ACC112 (cell line): ENCODE data around the gene RAB7B.
"Not testable (repeated sequence)": the region's sequence is repeated elsewhere in the genome, so short reads cannot be mapped to it uniquely, and the experiment has no call there.

Experiments used
- H2AFZ ChIP-seq: fragments of 200-600 bp; sonication (generic); one replicate; pipeline ENCODE4 v1.6.0; 2017; ENCODE audit warnings: antibody characterized with exemption, low read length; ENCODE audit not compliant: unreplicated experiment
- H3K27ac ChIP-seq: fragments of 200-600 bp; sonication (generic); 2 replicates; pipeline ENCODE4 v1.5.1; 2014; ENCODE audit warnings: low read depth, mild to moderate bottlenecking, antibody characterized with exemption, low read length, moderate library complexity
- H3K27me3 ChIP-seq: fragments of 200-600 bp; sonication (generic); 2 replicates; pipeline ENCODE4 v1.6.1; 2014; ENCODE audit warnings: mild to moderate bottlenecking, antibody characterized with exemption, low read length, moderate library complexity, mixed read lengths; ENCODE audit not compliant: insufficient read depth
- H3K36me3 ChIP-seq: fragments of 200-600 bp; sonication (generic); 2 replicates; pipeline ENCODE4 v1.6.1; 2016; ENCODE audit warnings: mild to moderate bottlenecking, antibody characterized with exemption, low read length, moderate library complexity, mixed read lengths; ENCODE audit not compliant: insufficient read depth
- H3K4me1 ChIP-seq: fragments of 200-600 bp; sonication (generic); one replicate; pipeline ENCODE4 v1.6.1; 2016; ENCODE audit warnings: low read length, mixed read lengths; ENCODE audit not compliant: insufficient read depth, unreplicated experiment, control insufficient read depth
- H3K4me3 ChIP-seq: fragments of 200-600 bp; sonication (generic); 2 replicates; pipeline ENCODE4 v1.5.1; 2014; ENCODE audit warnings: mild to moderate bottlenecking, low read depth, low read length
- H3K79me2 ChIP-seq: fragments of 200-600 bp; sonication (generic); one replicate; pipeline ENCODE4 v1.6.0; 2016; ENCODE audit warnings: low read length; ENCODE audit not compliant: control insufficient read depth, unreplicated experiment, insufficient read depth

RAB7B gene, protein sequence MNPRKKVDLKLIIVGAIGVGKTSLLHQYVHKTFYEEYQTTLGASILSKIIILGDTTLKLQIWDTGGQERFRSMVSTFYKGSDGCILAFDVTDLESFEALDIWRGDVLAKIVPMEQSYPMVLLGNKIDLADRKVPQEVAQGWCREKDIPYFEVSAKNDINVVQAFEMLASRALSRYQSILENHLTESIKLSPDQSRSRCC

DNA sequence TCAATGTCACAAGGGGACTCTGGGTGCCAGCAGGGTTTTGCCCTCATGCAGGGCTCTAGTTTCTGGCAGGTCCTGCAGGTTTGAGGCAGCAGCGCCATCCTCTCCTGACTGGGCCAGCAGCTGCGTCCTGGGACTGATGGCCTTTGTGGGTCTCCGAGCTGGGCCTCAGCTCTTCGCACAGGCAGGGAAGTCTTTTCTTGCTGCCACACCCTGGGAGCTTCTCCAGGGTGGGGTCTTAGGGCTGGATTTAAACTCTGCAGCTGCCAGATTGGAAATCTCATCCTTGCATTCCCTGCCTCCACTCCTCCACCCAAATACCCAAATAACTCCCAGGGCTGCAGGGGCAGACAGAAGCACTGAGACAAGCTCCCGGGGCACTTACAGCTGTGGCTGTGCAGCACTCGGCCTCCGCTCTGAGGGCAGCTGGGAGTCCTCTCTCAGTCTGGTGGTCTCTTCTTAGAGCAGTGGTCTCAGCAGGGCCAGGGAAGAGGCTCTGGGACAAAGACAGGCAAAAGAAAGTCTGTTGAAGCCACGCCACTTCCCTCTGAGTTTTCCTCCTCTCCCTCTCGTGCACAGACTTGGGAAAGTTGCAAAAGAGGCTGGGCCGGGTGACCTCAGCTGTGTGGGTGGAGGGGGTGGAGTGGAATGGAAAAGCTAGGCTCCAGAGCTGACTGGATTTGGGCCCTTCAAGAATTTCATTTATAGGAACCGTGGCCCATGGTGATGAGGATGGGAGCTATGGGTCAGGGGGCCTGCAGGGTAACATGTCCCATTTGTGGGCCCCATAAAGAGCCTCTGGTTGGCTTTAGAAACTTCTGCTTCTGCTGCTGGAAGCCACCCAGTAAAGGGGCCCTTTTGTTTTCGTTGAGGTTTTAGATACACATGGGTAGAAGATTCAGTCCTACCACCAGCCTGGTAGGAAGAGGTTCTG lies at the start of gene RAB7B:
TSS of gene RAB7B (minus strand) at position 525 of the 931 bp plus-strand sequence. CDS start 9,260 bp downstream, outside the sequence.
- Histone ChIP-seq H3K27me3 (no peaks in the 10 kb centered on the region), H3K27ac (peak within 1 kb of the TSS; percentile 47; the same call in 1 of the 2 replicates), H3K36me3 (peaks cover 8% of the 10 kb centered on the region; the same call in 1 of the 2 replicates), H3K79me2 (no peaks in the 10 kb centered on the region), H2AFZ (peak within 1 kb of the TSS; percentile 26), H3K4me3 (peak within 1 kb of the TSS; percentile 75), H3K4me1 (peaks cover 34% of the 10 kb centered on the region)

DNA sequence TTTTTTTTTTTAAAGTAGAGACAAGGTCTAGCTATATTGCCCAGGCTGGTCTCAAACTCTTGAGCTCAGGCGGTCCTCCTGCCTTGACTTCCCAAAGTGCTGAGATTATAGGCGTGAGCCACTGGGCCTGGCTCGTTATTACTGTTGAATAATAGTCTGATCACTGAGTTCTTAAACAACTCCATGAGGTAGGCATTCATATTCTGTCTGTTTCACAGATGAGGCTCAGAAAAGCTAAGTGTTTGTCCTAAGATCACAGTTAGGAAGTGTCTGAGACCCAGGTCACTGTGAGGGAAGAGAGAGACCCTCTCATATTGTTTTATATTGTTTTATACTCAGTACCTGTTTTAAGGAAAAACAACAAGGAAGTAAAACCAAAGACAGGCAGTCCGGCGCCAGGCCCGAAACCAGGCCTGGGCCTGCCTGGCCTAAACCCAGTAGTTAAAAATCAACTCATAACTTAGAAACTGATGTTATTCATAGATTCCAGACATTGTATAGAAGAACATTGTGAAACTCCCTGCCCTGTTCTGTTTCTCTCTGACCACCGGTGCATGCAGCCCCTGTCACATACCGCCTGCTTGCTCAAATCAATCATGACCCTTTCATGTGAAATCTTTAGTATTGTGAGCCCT lies 49.2 kb upstream of the RAB7B start:
- not testable (repeated sequence) for H3K36me3 ChIP-seq, H3K27ac ChIP-seq, H3K4me3 ChIP-seq, H3K4me1 ChIP-seq, H2AFZ ChIP-seq, H3K27me3 ChIP-seq, H3K79me2 ChIP-seq

DNA sequence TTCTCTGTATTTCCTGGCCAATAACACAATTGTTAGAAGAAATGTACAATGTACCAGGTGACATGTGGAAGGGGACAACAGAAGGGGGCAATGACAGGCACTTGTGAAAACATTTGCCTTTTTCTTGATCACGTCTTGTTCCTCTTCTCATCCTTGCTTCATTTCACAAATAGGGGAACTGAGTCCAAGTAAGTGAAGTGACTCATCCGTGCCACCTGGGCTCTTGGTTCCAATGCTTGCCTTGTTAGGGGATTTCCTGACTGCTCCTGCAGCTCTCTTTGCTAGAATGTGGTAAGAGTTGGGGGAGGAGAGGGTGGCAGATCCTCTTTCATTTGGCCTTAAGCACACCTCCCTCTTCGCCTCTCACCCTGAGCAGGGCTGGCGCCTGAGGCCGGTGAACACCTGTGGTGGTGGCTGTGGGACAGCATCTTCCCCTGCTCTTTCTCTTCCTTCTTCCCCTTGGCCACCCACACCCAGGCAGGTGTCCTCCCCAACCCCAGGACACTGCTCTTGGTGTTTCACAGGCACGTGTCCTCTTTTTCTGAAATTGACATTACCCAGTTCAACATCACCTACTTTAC lies 47.5 kb upstream of the RAB7B start:
- H2AFZ ChIP-seq, result no peak overlapping the region
- H3K36me3 ChIP-seq, result no peaks in the 10 kb centered on the region
- H3K27me3 ChIP-seq, result no peaks in the 10 kb centered on the region; the same call in 1 of the 2 replicates
- no peak overlapping the region for H3K27ac ChIP-seq
- no peak overlapping the region for H3K4me3 ChIP-seq
- no peaks in the 10 kb centered on the region for H3K79me2 ChIP-seq
- no peaks in the 10 kb centered on the region for H3K4me1 ChIP-seq

DNA sequence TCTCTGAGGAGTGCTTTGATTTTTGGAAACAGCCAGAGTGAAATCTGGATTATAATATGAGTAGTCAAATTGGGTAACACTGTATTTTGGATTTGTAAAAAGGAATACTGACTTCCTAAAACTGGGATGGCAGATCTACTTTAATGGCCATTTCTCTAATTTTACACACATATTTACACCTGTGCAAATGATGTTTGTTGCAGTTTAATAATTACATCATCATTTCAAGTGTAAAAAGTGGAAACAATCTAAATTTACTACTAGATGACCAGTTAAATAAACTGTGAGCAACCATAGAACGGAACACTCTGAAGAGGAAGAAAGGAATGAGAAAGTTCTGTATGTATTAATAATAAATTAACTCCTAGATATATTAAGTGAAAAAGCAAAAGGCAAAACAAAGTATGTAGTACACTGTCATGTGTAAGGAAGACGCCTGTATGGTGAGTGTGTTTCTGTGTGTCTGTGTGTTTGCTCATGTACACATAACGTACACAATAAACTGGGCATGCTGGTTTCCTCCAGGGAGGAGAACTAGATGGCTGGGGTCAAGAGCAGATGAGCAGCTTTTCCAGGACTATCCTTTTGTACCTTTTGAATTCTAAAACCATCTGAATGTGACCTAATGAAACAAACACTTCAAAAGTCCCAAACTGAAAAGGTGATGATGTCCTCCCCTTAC lies 46.9 kb upstream of the RAB7B start:
- Histone ChIP-seq H3K4me1 (no peaks in the 10 kb centered on the region), H3K36me3 (no peaks in the 10 kb centered on the region), H3K27ac (no peak overlapping the region), H2AFZ (no peak overlapping the region), H3K79me2 (no peaks in the 10 kb centered on the region), H3K27me3 (no peaks in the 10 kb centered on the region; the same call in 1 of the 2 replicates), H3K4me3 (no peak overlapping the region)

DNA sequence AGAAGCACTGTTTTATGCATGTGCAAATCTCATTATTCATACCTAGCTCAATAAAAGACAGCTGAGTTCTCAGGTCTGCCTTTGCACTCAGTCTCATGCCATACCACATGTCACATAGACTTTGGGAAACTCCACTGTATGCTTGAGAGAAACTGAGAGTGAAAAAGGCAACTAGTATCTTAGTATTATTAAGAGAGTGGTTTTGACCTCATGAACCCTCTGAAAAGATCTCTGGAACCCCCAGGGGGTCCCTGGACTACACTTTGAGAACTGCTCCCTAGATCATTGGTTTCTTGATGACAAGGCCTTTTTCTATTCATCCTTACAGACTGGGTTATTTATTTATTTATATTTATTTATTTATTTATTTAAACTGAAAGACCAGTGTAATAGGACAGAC lies 46.1 kb upstream of the RAB7B start:
- no peak overlapping the region for H3K27ac ChIP-seq
- H3K27me3 ChIP-seq, result no peaks in the 10 kb centered on the region; the same call in 1 of the 2 replicates
- no peaks in the 10 kb centered on the region for H3K36me3 ChIP-seq
- H3K4me1 ChIP-seq, result no peaks in the 10 kb centered on the region
- no peak overlapping the region for H3K4me3 ChIP-seq
- no peaks in the 10 kb centered on the region for H3K79me2 ChIP-seq
- H2AFZ ChIP-seq, result no peak overlapping the region

DNA sequence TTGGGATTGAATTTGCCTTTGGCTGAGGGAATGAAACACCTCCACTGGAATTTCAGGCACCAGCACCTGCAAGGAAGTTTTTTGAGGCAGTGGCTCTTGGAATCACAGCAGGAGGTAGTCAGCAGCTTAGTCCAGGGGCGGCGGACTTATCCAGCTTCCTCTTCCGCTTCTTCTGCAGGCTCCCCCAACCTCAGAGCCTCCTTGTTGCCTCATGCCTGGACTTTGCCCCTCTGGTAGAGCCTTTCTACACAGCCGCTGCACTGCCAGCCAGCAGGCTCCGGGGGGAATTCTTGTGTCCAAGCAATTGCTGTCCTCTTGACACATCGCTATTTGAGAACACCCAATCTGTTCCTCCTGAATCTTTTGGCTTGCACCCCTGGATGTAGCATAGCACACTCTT lies 45.4 kb upstream of the RAB7B start:
- no peak overlapping the region for H2AFZ ChIP-seq
- H3K4me1 ChIP-seq, result no peaks in the 10 kb centered on the region
- no peaks in the 10 kb centered on the region for H3K79me2 ChIP-seq

DNA sequence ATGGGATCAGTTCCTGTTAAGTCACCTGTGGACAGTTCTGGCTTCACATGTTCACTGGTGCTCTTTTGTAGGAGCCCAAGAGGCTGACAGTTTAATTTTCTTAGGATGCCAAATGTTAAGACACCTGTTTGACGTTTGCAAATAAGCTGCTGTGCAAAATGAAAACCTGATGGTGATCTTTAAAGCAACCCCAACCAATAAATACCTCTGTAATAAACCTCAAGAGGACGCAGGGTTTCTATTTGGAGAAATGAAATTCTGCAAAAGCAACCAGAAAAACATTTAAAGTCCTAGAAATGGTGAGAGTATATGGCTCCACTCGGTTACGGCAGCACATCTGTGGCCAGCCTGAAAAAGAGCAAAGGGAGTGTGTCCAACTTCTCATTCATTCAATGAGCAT lies 44.1 kb upstream of the RAB7B start:
- no peaks in the 10 kb centered on the region for H3K79me2 ChIP-seq
- no peaks in the 10 kb centered on the region; the same call in 1 of the 2 replicates for H3K27me3 ChIP-seq
- H3K27ac ChIP-seq, result no peak overlapping the region
- H3K36me3 ChIP-seq, result no peaks in the 10 kb centered on the region
- no peak overlapping the region for H2AFZ ChIP-seq
- H3K4me1 ChIP-seq, result no peaks in the 10 kb centered on the region
- H3K4me3 ChIP-seq, result no peak overlapping the region

More for the DNA sequence above, 45.4 kb upstream of the RAB7B start:
- H3K4me3 ChIP-seq, result no peak overlapping the region
- no peak overlapping the region for H3K27ac ChIP-seq
- H3K27me3 ChIP-seq, result no peaks in the 10 kb centered on the region; the same call in 1 of the 2 replicates
- H3K36me3 ChIP-seq, result no peaks in the 10 kb centered on the region

DNA sequence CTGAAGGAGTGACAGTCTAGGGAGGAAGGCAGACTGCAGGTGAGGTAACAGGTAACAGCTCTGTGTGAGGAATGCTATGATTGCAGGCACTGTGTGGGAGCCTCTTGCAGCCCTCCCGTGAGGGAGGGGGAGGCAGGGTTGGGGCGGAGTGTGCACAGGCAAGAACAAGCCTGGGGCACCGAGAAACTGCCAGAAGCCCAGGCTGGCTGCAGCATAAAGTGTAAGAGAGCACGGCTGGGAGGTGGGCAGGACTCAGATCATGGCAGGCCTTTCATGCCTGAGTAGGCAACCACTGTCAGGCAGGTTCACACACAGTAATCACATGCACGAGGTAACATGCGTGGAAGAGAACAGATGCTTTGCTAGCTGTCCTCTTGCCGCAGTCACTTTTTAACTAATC lies 38.4 kb upstream of the RAB7B start:
- H3K4me3 ChIP-seq, result no peak overlapping the region
- peaks cover 37% of the 10 kb centered on the region for H3K27me3 ChIP-seq
- H2AFZ ChIP-seq, result no peak overlapping the region
- no peaks in the 10 kb centered on the region for H3K4me1 ChIP-seq
- H3K79me2 ChIP-seq, result no peaks in the 10 kb centered on the region
- H3K27ac ChIP-seq, result no peak overlapping the region
- no peaks in the 10 kb centered on the region for H3K36me3 ChIP-seq

DNA sequence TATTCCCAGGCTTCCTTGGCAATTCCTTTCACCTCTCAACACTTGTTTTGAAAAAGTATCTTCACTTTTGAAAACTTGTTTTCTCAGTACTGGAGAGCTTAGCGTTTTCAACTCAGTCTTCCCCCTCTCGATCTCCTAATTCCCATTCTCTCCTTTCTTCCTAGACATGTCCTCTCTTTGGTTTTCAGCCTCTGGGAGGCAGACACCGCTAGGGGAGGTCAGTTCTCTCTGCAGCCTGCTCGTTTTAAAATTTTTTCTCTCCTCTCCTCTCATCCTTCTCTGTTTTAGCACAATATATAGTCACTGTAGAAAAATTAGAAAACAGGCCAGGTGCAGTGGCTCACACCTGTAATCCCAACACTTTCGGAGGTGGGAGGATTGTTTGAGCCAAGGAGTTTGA lies 37.1 kb upstream of the RAB7B start:
- Histone ChIP-seq H3K4me1 (no peaks in the 10 kb centered on the region), H3K79me2 (no peaks in the 10 kb centered on the region), H3K4me3 (no peak overlapping the region), H3K27me3 (peaks cover 49% of the 10 kb centered on the region), H2AFZ (no peak overlapping the region), H3K27ac (no peak overlapping the region), H3K36me3 (no peaks in the 10 kb centered on the region)
